Stimulated activated CD8-positive, alpha-beta memory T cell treated with anti-CD3 and anti-CD28 coated beads, Interleukin-7, amount 100 ng/mL, for 4 hours (primary cell): Measurements from ENCODE around the gene MSMB.
"Not testable (repeated sequence)": the region's sequence is repeated elsewhere in the genome, so short reads cannot be mapped to it uniquely, and the experiment has no call there.

Experiments
- DNase-seq, 2 donors: peaks; one replicate each; pipeline ENCODE4 v3.0.0-alpha.2; 2020; ENCODE audit warnings: low read depth in 2 of 2

Gene MSMB

GRCh38 chr10:46069771-46070463 lies 23.8 kb upstream of the MSMB start:
- DNase-seq, result no peak

GRCh38 chr10:46068905-46069304 lies 22.8 kb upstream of the MSMB start:
- DNase-seq, result no peak

DNA sequence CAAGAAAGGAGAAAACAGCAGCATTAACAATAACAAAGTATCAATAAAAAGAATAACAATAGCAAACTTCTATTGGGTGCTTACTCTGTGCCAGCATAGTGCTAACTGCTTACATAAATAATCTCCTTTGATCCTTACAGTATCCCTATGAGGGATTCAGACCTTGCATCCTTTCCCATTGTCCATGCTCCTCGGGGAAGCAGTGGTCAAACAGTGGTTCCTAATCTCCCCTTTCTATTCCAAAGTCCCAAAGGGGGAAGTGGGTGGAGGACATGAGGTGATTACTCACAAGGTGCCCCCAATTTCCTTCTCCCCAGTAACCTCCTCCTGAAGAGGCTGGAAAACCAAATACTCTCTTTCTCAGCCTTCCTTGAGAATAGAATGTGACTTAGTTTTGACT lies 22.0 kb upstream of the MSMB start:
- DNase-seq, result no peak

- DNase-seq, result no peak
Measured at GRCh38 chr10:46064269-46064817, 18.3 kb upstream of the MSMB start.

GRCh38 chr10:46062723-46063428 lies 16.8 kb upstream of the MSMB start:
- DNase-seq, result no peak

GRCh38 chr10:46060706-46061105 lies 14.6 kb upstream of the MSMB start:
- DNase-seq, result no peak

DNA sequence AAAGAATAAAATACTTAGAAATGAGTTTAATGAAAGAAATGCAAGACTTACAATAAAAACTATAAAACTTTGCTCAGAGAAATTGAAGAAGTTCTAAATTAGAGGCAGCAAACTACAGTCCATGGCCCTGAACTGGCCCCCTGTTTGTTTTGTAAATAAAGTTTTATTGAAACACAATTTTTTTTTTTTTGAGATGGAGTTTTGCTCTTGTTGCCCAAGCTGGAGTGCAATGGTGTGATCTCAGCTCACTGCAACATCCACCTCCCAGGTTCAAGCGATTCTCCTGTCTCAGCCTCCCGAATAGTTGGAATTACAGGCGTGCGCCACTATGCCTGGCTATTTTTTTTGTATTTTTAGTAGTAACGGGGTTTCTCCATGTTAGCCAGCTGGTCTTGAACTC lies 11.9 kb upstream of the MSMB start:
- not testable (repeated sequence) for DNase-seq

DNA sequence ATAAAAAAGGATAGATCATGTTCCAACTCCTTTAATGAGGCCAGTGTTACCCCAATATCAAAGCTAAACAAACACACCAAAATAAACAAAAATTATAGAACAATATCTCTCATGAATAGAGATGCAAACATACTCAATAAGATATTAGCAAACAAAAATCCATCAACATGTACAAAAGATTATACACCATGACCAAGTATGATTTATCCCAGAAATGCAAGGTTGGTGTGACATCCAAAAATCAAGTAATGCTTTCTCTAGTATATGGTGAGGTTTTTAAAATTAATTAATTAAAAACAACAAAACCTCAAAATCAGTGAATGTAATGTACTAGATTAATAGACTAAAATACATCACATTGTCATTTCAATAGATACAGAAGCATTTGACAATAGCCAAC lies 11.0 kb upstream of the MSMB start:
- no peak for DNase-seq

DNA sequence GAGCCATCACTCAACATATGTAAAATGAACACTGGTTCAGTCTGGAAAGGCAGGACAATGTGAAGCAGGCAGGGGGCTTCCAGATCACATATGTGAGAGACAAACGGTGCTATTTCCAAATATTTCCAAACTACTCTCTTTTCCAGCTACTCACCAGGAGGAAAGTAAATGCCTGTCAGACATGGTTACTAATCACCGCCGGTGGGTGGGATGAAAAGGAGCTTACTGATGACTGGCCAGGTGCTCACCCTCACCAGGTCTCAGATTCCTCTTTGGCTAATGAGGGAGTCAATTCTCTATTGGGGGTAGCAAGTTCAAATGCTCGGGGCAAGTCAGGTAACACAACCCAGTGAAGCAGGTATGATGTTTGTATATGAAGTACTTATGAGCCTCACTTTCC lies 9.7 kb upstream of the MSMB start:
- DNase-seq, result no peak

DNA sequence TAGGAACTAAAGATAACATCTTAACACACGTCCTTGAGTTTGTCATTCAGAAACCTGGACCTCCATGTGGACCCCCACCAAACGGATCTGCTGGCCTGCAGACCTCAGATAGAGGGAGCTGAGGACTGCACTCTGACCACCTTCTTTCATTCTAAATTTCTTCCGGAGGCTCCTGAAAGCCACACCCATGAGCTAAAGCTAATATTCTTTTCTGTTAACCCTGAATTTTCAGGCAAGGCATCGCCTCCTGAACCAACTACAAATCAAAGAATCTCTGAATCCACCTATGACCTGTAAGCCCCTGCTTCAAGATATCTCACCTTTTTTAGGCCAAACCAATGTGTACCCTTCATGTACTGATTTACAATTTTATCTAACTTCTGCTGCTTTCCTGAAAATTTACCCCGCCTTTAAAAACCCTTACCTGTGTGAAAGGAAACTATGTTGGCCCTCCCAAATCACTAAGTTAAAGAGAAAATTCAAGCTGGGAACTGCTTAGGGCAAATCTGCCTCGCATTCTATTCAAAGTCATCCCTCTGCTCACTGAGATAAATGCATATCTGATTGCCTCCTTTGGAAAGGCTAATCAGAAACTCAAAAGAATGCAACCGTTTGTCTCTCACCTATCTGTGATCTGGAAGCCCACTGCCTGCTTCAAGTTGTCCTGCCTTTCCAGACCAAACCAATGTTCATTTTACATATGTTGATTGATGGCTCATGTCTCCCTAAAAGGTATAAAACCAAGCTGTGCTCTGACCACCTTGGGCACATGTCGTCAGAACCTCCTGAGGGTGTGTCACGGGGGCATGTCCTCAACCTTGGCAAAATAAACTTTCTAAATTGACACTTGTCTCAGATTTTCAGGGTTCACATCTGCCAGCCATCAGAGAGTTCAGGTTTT lies 7.7 kb upstream of the MSMB start:
- no peak for DNase-seq

- no peak for DNase-seq
Measured at GRCh38 chr10:46052791-46053375, 6.8 kb upstream of the MSMB start.

DNA sequence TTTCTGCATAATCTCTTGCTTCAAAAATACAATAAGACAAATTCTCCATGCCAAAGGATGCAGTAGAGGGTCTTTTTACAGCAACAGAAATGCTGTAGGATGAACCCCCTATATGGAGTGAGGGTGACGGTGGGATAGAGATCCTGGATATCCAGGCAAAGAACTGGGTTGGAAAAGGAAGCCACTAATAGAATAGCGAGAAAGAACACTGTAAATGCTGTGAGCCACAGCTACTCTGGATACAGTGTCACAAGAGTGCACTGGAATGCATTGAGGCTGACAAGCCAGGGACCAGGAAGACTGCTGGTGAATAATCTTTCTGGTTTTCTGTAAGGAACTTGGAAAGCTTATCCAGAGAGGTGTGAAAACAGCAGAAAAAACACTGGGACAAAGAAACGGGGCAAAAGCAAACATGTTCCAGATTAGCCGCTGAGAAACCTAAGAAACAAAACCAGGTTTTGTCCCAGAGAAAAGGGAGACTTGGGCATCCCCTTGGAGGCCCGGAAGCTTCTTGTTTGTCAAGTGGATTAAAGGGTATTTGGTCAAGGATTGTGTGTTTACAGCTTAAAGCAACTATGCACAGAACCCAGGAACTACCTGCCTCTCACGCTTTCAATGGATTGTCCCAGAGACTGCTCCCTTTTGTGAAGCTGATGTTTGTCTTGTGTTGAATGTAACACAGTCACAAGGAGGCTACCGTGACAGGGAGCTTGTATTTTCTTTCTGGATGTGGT lies 6.2 kb upstream of the MSMB start:
- no peak for DNase-seq

DNA sequence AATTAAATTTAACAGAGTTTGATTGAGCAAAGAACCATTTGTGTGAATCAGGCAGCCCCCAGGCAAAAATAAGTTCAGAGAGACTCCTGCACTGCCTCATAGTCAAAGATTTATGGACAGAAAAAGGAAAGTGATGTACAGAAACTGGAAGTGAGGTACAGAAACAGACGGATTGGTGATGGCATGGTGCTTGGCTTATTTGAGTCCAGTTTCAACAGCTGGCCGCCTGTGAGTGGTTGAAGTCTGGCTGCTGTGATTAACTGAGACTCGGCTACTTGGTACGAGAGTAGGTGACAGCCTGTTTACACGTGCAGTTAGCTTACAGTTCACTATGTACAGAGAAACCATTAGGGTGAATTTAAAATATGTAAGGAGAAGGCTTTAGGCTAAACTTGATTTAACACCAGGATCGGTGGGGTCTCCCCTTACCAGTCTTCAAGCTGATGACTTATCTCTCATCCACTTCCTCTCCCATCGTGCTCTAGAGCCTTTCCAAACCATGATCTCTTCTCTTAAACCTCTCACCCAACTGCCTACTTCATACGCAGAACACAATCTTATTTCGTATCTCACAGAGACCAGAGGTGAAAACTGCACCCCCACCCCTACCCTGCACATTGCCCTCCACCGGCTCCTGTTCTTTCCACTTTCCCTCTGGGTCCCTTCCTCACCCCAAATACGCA lies 5.0 kb upstream of the MSMB start:
- DNase-seq, result no peak

DNA sequence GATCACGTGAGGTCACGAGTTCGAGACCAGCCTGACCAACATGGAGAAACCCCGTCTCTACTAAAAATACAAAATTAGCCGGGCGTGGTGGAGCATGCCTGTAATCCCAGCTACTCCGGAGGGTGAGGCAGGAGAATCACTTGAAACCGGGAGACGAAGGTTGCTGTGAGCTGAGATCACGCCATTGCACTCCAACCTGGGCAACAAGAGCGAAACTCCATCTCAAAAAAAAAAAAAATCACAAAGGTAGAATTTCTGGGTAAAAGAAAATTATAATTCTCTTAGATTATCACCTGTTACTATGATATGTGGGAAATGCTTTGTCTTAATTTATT lies 3.4 kb upstream of the MSMB start:
- DNase-seq, result not testable (repeated sequence)

- DNase-seq, result no peak
Measured at GRCh38 chr10:46048152-46048551, 2.1 kb upstream of the MSMB start.

- no peak for DNase-seq
Measured at GRCh38 chr10:46042527-46042926, 3.5 kb downstream of the MSMB start.

- DNase-seq, result no peak
Measured at GRCh38 chr10:46040004-46040403, 6.1 kb downstream of the MSMB start.

- DNase-seq, result no peak
Measured at GRCh38 chr10:46037107-46037825, 8.8 kb downstream of the MSMB start.

GRCh38 chr10:46035923-46036849 lies 9.9 kb downstream of the MSMB start:
- DNase-seq, result no peak
